Vagina (tissue), 2 donors: Measurements from ENCODE around the gene DYNC1I1.

ENCODE experiments used
- POLR2A ChIP-seq, 2 donors: fragments of 450-650 bp; IDR thresholded peaks; one replicate each; pipeline ENCODE4 v1.6.1; 2017; ENCODE audit warnings: antibody characterized with exemption in 2 of 2, mild to moderate bottlenecking in 2 of 2, moderate library complexity in 2 of 2
- TF ChIP-seq, protein P1 (sequence below), 3 experiments: fragments of 450-650 bp in 2 of 3; fragments of 200-600 bp in 1 of 3; sonication (generic) in 1 of 3; IDR thresholded peaks; one replicate each; pipeline ENCODE4 v1.5.1; 2017 to 2019; ENCODE audit warnings: antibody characterized with exemption in 3 of 3, mild to moderate bottlenecking in 2 of 3, moderate library complexity in 2 of 3

DNA sequence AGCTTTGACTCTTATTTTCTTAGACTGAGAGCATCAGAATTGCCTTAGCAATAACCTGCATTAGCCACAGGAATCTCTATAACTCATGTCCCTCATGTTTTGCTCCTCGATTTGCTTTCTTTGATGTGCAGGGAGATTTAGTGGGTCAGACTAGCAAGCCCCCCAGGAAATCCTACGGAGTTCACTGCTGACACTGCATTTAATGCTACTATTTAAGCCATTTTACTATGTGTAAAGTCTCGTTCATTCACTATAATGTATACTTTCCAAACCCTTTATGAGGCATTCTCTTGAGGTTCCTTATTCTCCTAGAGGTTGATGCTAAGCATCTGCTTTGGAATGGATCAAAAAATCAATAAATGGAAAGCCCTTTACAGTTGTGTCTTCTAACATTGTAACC is 28.4 kb downstream of the DYNC1I1 start:
- TF ChIP-seq, protein P1, sequence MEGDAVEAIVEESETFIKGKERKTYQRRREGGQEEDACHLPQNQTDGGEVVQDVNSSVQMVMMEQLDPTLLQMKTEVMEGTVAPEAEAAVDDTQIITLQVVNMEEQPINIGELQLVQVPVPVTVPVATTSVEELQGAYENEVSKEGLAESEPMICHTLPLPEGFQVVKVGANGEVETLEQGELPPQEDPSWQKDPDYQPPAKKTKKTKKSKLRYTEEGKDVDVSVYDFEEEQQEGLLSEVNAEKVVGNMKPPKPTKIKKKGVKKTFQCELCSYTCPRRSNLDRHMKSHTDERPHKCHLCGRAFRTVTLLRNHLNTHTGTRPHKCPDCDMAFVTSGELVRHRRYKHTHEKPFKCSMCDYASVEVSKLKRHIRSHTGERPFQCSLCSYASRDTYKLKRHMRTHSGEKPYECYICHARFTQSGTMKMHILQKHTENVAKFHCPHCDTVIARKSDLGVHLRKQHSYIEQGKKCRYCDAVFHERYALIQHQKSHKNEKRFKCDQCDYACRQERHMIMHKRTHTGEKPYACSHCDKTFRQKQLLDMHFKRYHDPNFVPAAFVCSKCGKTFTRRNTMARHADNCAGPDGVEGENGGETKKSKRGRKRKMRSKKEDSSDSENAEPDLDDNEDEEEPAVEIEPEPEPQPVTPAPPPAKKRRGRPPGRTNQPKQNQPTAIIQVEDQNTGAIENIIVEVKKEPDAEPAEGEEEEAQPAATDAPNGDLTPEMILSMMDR (IDR thresholded peaks at IDR 0.05), result no peak
- no peak for TF ChIP-seq POLR2A (IDR thresholded peaks at IDR 0.05)
